ENCODE data around the gene CCNG1. TPM values are rescaled to one million over a fixed set of nuclear protein-coding genes. Genes with fewer than 3 reads are reported as not detected.

The CCNG1 gene
- polyA plus RNA-seq, 1 donor (not counting 4 experiments of a cell fraction or from before 2014, with no cell fraction given): 96.7 TPM

DNA sequence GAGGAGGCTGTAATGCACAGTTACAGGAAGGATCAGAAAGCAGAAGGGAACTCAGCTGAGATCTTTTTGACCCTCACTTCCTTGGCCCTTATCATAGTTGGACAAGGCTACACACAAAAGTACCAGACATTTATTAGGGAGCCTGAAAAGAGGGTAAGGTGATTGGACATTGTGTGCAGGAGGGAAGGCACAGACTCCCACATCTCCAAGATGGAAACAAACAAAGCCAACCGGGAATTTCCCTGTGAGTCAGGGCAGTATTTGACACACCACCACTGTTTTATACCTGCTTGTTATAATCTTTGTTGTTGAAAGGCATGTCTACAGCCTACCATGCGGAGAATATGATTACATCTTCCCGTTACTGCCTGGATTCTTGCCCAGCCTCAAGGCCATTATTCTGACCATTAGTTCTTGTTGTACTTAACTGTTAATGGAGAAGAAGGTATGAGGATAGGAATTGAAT lies 3.0 kb upstream of the CCNG1 start:
- Histone ChIP-seq H3K9ac (ENCODE audit: control insufficient read depth, extremely low read depth, insufficient read depth, low read length) (no peak overlapping the region), H3K4me1 (ENCODE audit: control insufficient read depth, extremely low read depth, insufficient read depth, low read length) (peaks cover 14% of the 10 kb centered on the region), H3K79me2 (ENCODE audit: control insufficient read depth, insufficient read depth, low read length) (peaks cover 20% of the 10 kb centered on the region), H2AFZ (ENCODE audit: control insufficient read depth, low read length) (peak overlapping the region; percentile 27), H4K20me1 (ENCODE audit: control insufficient read depth, extremely low read depth, insufficient read depth, low read length) (peaks cover 4% of the 10 kb centered on the region), H3K27me3 (ENCODE audit: control insufficient read depth, extremely low read depth, insufficient read depth, low read length) (peaks cover 3% of the 10 kb centered on the region), H3K36me3 (ENCODE audit: control insufficient read depth in 2 of 2, extremely low read depth in 1 of 2, insufficient read depth in 2 of 2, low read length in 2 of 2) (peaks cover 0 to 5% of the 10 kb centered on the region in 2 experiments), H3K4me3 (ENCODE audit: control insufficient read depth in 2 of 3, extremely low read depth in 1 of 3, insufficient read depth in 2 of 3, low read depth in 1 of 3, low read length in 3 of 3) (no peak overlapping the region), H3K4me2 (ENCODE audit: control insufficient read depth, extremely low read depth, insufficient read depth, low read depth, low read length) (peak overlapping the region; percentile 34), H3K9me1 (ENCODE audit: control insufficient read depth, extremely low read depth, insufficient read depth, low read length) (no peaks in the 10 kb centered on the region), H3K9me3 (ENCODE audit: control insufficient read depth, low read depth, low read length) (no peaks in the 10 kb centered on the region), H3K27ac (ENCODE audit: control insufficient read depth, insufficient read depth, low read length) (no peak overlapping the region)
- TF ChIP-seq EZH2 (IDR thresholded peaks at IDR 0.05; ENCODE audit: low read length) (no peak), CTCF (optimal IDR thresholded peaks at IDR 0.05 in 1 of 3, IDR thresholded peaks at IDR 0.05 in 1 of 3, conservative IDR thresholded peaks at IDR 0.05 in 1 of 3; ENCODE audit: extremely low read depth in 1 of 3, insufficient read depth in 2 of 3, low read length in 3 of 3) (no peak)
- dilution Hi-C loops (cut with MboI; ENCODE audit: extremely low pct_ligation_motif_present, low sequenced_read_pairs): no loop called here
- DNase-seq (ENCODE audit: low read depth, low spot score): peak; percentile 19
- FAIRE-seq: peak; percentile 88

DNA sequence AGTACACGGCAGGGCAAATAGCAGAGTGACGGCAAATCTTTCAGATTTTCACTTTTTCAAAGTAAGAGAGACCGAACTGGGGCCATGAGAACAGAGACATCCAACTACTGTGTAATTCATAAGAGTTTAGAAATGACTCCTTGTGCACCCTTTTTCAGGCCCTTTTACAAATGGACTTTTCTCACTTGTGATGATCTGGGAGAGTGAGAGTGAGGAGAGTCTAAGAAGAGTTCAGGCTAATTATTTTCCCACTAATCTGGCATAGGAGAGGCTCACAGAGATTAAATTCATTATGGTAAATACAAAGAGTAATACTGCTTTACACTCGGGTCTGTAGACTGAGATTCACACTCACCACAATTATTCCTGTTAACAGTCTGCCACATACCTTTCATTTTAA lies 880 bp upstream of the CCNG1 start:
- no peak for DNase-seq (ENCODE audit: low read depth, low spot score)
- peaks cover 2 to 12% of the 10 kb centered on the region in 2 experiments for H3K36me3 ChIP-seq (ENCODE audit: control insufficient read depth in 2 of 2, extremely low read depth in 1 of 2, insufficient read depth in 2 of 2, low read length in 2 of 2)
- H3K4me2 ChIP-seq (ENCODE audit: control insufficient read depth, extremely low read depth, insufficient read depth, low read depth, low read length): peak overlapping the region; percentile 81
- H3K27ac ChIP-seq (ENCODE audit: control insufficient read depth, insufficient read depth, low read length): peak overlapping the region; percentile 92
- H3K4me1 ChIP-seq (ENCODE audit: control insufficient read depth, extremely low read depth, insufficient read depth, low read length): peaks cover 20% of the 10 kb centered on the region
- H2AFZ ChIP-seq (ENCODE audit: control insufficient read depth, low read length): peak overlapping the region; percentile 76
- H3K27me3 ChIP-seq (ENCODE audit: control insufficient read depth, extremely low read depth, insufficient read depth, low read length): peaks cover 3% of the 10 kb centered on the region
- H3K79me2 ChIP-seq (ENCODE audit: control insufficient read depth, insufficient read depth, low read length): peaks cover 39% of the 10 kb centered on the region
- FAIRE-seq: no peak
- no peak for TF ChIP-seq CTCF (optimal IDR thresholded peaks at IDR 0.05 in 1 of 3, IDR thresholded peaks at IDR 0.05 in 1 of 3, conservative IDR thresholded peaks at IDR 0.05 in 1 of 3; ENCODE audit: extremely low read depth in 1 of 3, insufficient read depth in 2 of 3, low read length in 3 of 3)
- no peak for TF ChIP-seq EZH2 (IDR thresholded peaks at IDR 0.05; ENCODE audit: low read length)
- H3K9me1 ChIP-seq (ENCODE audit: control insufficient read depth, extremely low read depth, insufficient read depth, low read length): no peaks in the 10 kb centered on the region
- H3K4me3 ChIP-seq (ENCODE audit: control insufficient read depth in 2 of 3, extremely low read depth in 1 of 3, insufficient read depth in 2 of 3, low read depth in 1 of 3, low read length in 3 of 3): peak overlapping the region in 2 of 3 experiments; percentile 59 to 97
- peaks cover 4% of the 10 kb centered on the region for H4K20me1 ChIP-seq (ENCODE audit: control insufficient read depth, extremely low read depth, insufficient read depth, low read length)
- dilution Hi-C loops (cut with MboI; ENCODE audit: extremely low pct_ligation_motif_present, low sequenced_read_pairs): no loop called here
- H3K9me3 ChIP-seq (ENCODE audit: control insufficient read depth, low read depth, low read length): no peaks in the 10 kb centered on the region
- peak overlapping the region; percentile 97 for H3K9ac ChIP-seq (ENCODE audit: control insufficient read depth, extremely low read depth, insufficient read depth, low read length)

All from keratinocyte (primary cell).